Measurements from ENCODE around the gene ITGB4. TPM values are rescaled to one million over a fixed set of nuclear protein-coding genes. Genes with fewer than 3 reads are reported as not detected.

ITGB4 gene
- total RNA-seq, 1 donor from 2014 or later, result not detected

- Histone ChIP-seq H4K20me1 (ENCODE audit: low read depth) (peaks cover 6% of the 10 kb centered on the region), H2AFZ (replicated peaks) (peak overlapping the region; percentile 38), H3K27me3 (no peaks in the 10 kb centered on the region), H3K79me2 (ENCODE audit: low read depth) (peaks cover 54% of the 10 kb centered on the region), H3K9me3 (ENCODE audit: low read depth) (no peaks in the 10 kb centered on the region), H3K36me3 (no peaks in the 10 kb centered on the region), H3F3A (ENCODE audit: low read depth) (peaks cover 35% of the 10 kb centered on the region), H3K9ac (peak overlapping the region; percentile 99), H3K4me3 (peak overlapping the region; percentile 68), H3K27ac (peak overlapping the region; percentile 100), H3K4me2 (peak overlapping the region; percentile 93), H3K4me1 (peaks cover 23% of the 10 kb centered on the region)
- Mint-ChIP-seq H3K27me3 (ENCODE audit: insufficient read depth, low read depth) (peaks cover 3% of the 10 kb centered on the region), H3K4me3 (peak overlapping the region; percentile 91), H3K27ac (peak overlapping the region; percentile 100), H3K9me3 (no peaks in the 10 kb centered on the region), H3K36me3 (peaks cover 10% of the 10 kb centered on the region), H3K4me1 (peaks cover 33% of the 10 kb centered on the region)
- TF ChIP-seq EZH2phosphoT487 (IDR thresholded peaks at IDR 0.05), result no peak
- TF ChIP-seq, protein P1, sequence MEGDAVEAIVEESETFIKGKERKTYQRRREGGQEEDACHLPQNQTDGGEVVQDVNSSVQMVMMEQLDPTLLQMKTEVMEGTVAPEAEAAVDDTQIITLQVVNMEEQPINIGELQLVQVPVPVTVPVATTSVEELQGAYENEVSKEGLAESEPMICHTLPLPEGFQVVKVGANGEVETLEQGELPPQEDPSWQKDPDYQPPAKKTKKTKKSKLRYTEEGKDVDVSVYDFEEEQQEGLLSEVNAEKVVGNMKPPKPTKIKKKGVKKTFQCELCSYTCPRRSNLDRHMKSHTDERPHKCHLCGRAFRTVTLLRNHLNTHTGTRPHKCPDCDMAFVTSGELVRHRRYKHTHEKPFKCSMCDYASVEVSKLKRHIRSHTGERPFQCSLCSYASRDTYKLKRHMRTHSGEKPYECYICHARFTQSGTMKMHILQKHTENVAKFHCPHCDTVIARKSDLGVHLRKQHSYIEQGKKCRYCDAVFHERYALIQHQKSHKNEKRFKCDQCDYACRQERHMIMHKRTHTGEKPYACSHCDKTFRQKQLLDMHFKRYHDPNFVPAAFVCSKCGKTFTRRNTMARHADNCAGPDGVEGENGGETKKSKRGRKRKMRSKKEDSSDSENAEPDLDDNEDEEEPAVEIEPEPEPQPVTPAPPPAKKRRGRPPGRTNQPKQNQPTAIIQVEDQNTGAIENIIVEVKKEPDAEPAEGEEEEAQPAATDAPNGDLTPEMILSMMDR (IDR thresholded peaks at IDR 0.05), result no peak
- no peak for TF ChIP-seq EZH2 (IDR thresholded peaks at IDR 0.05)
- DNase-seq (ENCODE audit: low spot score), result peak; percentile 93
Observed at GRCh38 chr17:75785016-75785890, 64.0 kb downstream of the ITGB4 start.

- H3K4me2 ChIP-seq, result no peak overlapping the region
- H3K79me2 ChIP-seq (ENCODE audit: low read depth), result peaks cover 100% of the 10 kb centered on the region
- H3K27ac ChIP-seq, result no peak overlapping the region
- H3K4me1 ChIP-seq, result peaks cover 8% of the 10 kb centered on the region
- Mint-ChIP-seq H3K27ac (no peak overlapping the region), H3K27me3 (ENCODE audit: insufficient read depth, low read depth) (no peaks in the 10 kb centered on the region), H3K4me3 (no peak overlapping the region), H3K9me3 (no peaks in the 10 kb centered on the region), H3K36me3 (peaks cover 26% of the 10 kb centered on the region), H3K4me1 (peaks cover 14% of the 10 kb centered on the region)
- TF ChIP-seq EZH2 (IDR thresholded peaks at IDR 0.05) (no peak), EZH2phosphoT487 (IDR thresholded peaks at IDR 0.05) (no peak)
- TF ChIP-seq, protein P1 (IDR thresholded peaks at IDR 0.05), result no peak
- no peak for DNase-seq (ENCODE audit: low spot score)
- H3K4me3 ChIP-seq, result no peak overlapping the region
- H3K27me3 ChIP-seq, result no peaks in the 10 kb centered on the region
- H3K9ac ChIP-seq, result no peak overlapping the region
- no peaks in the 10 kb centered on the region for H3K36me3 ChIP-seq
- peaks cover 57% of the 10 kb centered on the region for H4K20me1 ChIP-seq (ENCODE audit: low read depth)
- H3F3A ChIP-seq (ENCODE audit: low read depth), result no peaks in the 10 kb centered on the region
- H3K9me3 ChIP-seq (ENCODE audit: low read depth), result no peaks in the 10 kb centered on the region
- H2AFZ ChIP-seq (replicated peaks), result no peak overlapping the region
Observed at GRCh38 chr17:75791254-75791653, 70.0 kb downstream of the ITGB4 start.

DNA sequence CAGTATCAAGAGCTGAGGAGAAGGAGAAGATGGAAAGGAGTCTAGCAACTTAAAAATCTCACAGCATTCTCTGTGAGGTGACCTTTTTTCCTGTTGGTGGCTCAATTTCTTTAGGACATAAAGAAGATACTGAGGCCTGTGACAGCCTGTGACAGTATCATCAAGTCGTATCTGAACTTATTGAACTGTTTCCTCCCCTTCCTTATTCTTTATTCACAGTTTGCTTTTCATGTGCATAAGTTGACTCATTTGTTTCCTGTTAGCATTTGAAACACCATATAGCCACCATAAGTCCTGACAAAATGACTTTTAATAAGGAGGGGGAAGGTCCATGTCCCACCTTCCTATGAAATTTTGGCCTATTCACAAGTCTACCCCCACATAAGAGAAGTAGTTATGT, 72.2 kb downstream of the ITGB4 start:
- no peak overlapping the region for H3K9ac ChIP-seq
- no peak overlapping the region for H3K4me2 ChIP-seq
- peaks cover 8% of the 10 kb centered on the region for H3K36me3 ChIP-seq
- H3K27ac ChIP-seq, result no peak overlapping the region
- no peak overlapping the region for H3K4me3 ChIP-seq
- no peaks in the 10 kb centered on the region for H3K4me1 ChIP-seq
- Mint-ChIP-seq H3K4me1 (peaks cover 6% of the 10 kb centered on the region), H3K4me3 (no peak overlapping the region), H3K27me3 (ENCODE audit: insufficient read depth, low read depth) (no peaks in the 10 kb centered on the region), H3K9me3 (no peaks in the 10 kb centered on the region), H3K36me3 (peaks cover 28% of the 10 kb centered on the region), H3K27ac (no peak overlapping the region)
- DNase-seq (ENCODE audit: low spot score), result no peak
- no peaks in the 10 kb centered on the region for H3K9me3 ChIP-seq (ENCODE audit: low read depth)
- TF ChIP-seq EZH2phosphoT487 (IDR thresholded peaks at IDR 0.05) (no peak), EZH2 (IDR thresholded peaks at IDR 0.05) (no peak)
- TF ChIP-seq, protein P1 (IDR thresholded peaks at IDR 0.05), result no peak
- peaks cover 71% of the 10 kb centered on the region for H4K20me1 ChIP-seq (ENCODE audit: low read depth)
- no peak overlapping the region for H2AFZ ChIP-seq (replicated peaks)
- no peaks in the 10 kb centered on the region for H3K27me3 ChIP-seq
- peaks cover 2% of the 10 kb centered on the region for H3F3A ChIP-seq (ENCODE audit: low read depth)
- H3K79me2 ChIP-seq (ENCODE audit: low read depth), result peaks cover 98% of the 10 kb centered on the region

Measured in neural progenitor cell (in vitro differentiated cells).